ENCODE data around the gene RANBP1.

GRCh38 chr22:20106205-20106848, 9.6 kb upstream of the RANBP1 start:
- TF ChIP-seq CTCF (IDR thresholded peaks at IDR 0.05) (no peak), POLR2A (IDR thresholded peaks at IDR 0.05) (no peak), EP300 (IDR thresholded peaks at IDR 0.05) (no peak)
